C1 segment of cervical spinal cord (tissue), 14 donors: Measurements from ENCODE around the gene HLF.
A peak's percentile ranks its signal among the peaks of the same experiment; 100 is the strongest.
"Not testable (repeated sequence)": the region's sequence is repeated elsewhere in the genome, so short reads cannot be mapped to it uniquely, and the experiment has no call there.

ENCODE experiments used
- DNase-seq, 14 donors: peaks; one replicate each; lab custom pipeline; 2025; lab: John Stamatoyannopoulos, UW

The HLF gene

GRCh38 chr17:55327225-55328088 lies 62.7 kb downstream of the HLF start:
- DNase-seq, result no peak

- DNase-seq, result not testable (repeated sequence)
These were observed 63.8 kb downstream of the HLF start for GRCh38 chr17:55328514-55328913.

GRCh38 chr17:55330344-55330933 lies 65.7 kb downstream of the HLF start:
- DNase-seq, result no peak

GRCh38 chr17:55332296-55333041 lies 67.7 kb downstream of the HLF start:
- DNase-seq, result no peak

GRCh38 chr17:55334285-55334684 lies 69.5 kb downstream of the HLF start:
- DNase-seq, result peak in 1 of 14 donors; percentile 40

- no peak for DNase-seq
These were observed 70.3 kb downstream of the HLF start for GRCh38 chr17:55334881-55335540.

GRCh38 chr17:55335625-55336024 lies 70.9 kb downstream of the HLF start:
- DNase-seq, result no peak

GRCh38 chr17:55336426-55336825 lies 71.7 kb downstream of the HLF start:
- DNase-seq, result no peak

- DNase-seq, result peak in 2 of 14 donors; percentile 1 to 5
These were observed 75.4 kb downstream of the HLF start for GRCh38 chr17:55340176-55340575.

- DNase-seq, result no peak
These were observed 75.9 kb downstream of the HLF start for GRCh38 chr17:55340686-55341085.

GRCh38 chr17:55341432-55341831 lies 76.7 kb downstream of the HLF start:
- no peak for DNase-seq

GRCh38 chr17:55342800-55343585 lies 78.2 kb downstream of the HLF start:
- DNase-seq, result no peak

GRCh38 chr17:55343900-55344513 lies 79.2 kb downstream of the HLF start:
- DNase-seq, result no peak

- no peak for DNase-seq
These were observed 79.8 kb downstream of the HLF start for GRCh38 chr17:55344514-55344997.

GRCh38 chr17:55345132-55345531 lies 80.4 kb downstream of the HLF start:
- DNase-seq, result no peak

- DNase-seq, result no peak
These were observed 81.9 kb downstream of the HLF start for GRCh38 chr17:55346658-55347057.

GRCh38 chr17:55347341-55347740 lies 82.6 kb downstream of the HLF start:
- DNase-seq, result no peak

- DNase-seq, result peak in 7 of 14 donors; percentile 0 to 34 (median 6)
These were observed 84.1 kb downstream of the HLF start for GRCh38 chr17:55348749-55349354.

GRCh38 chr17:55350825-55351205 lies 86.1 kb downstream of the HLF start:
- no peak for DNase-seq

- DNase-seq, result no peak
These were observed 86.5 kb downstream of the HLF start for GRCh38 chr17:55351226-55351625.
